A549 (cell line): ENCODE measurements around the gene DRD5. TPM values are rescaled to one million over a fixed set of nuclear protein-coding genes. Genes with fewer than 3 reads are reported as not detected.

Experiments
- ATAC-seq, 2 experiments: fragments of 200-7000 bp in 1 of 2; fragments of >200 bp in 1 of 2; cut with Nextera tagmentation in 1 of 2; cut with Tn5 transposase in 1 of 2; 3 replicates each; pipeline versions ENCODE4 v1.8.0 to v1.9.1; 2018 to 2020; ENCODE audit warnings: mild to moderate bottlenecking in 1 of 2, moderate library complexity in 1 of 2
- CTCF ChIA-PET: fragments of 300-600 bp; sonication (Branson Sonifier 250); formaldehyde crosslinking; extraction: SDS; loops from one replicate; lab custom pipeline; 2021; ENCODE audit warnings: antibody characterized with exemption, inconsistent platforms; lab: Yijun Ruan, JAX
- POLR2A ChIA-PET: fragments of 350-600 bp; formaldehyde crosslinking; extraction: SDS; loops from one replicate; lab custom pipeline; 2021; ENCODE audit warnings: antibody characterized with exemption, inconsistent platforms; lab: Yijun Ruan, JAX
- DNase-seq, 2 experiments: peaks; one replicate each; pipeline versions ENCODE4 v3.0.0 to v3.0.0-alpha.2; 2011 to 2016; ENCODE audit warnings: low read depth in 1 of 2, low spot score in 1 of 2
- FAIRE-seq: peaks from 2 replicates; lab custom pipeline; 2011; peaks lifted over from hg19 to GRCh38; lab: Jason Lieb, UNC
- H3K27ac ChIP-seq, 2 experiments: fragments of >200 bp; sonication (Bioruptor Twin); formaldehyde crosslinking; 3 replicates each; pipeline ENCODE4 v1.5.1; 2016 to 2017
- H3K4me1 ChIP-seq: fragments of >200 bp; sonication (Bioruptor Twin); formaldehyde crosslinking; 3 replicates; pipeline ENCODE4 v1.6.1; 2016
- H3K4me2 ChIP-seq: fragments of >200 bp; sonication (Bioruptor Twin); formaldehyde crosslinking; 3 replicates; pipeline ENCODE4 v1.6.1; 2016
- H3K4me3 ChIP-seq: fragments of >200 bp; sonication (Bioruptor Twin); formaldehyde crosslinking; 3 replicates; pipeline ENCODE4 v1.5.1; 2016
- H3K9me3 ChIP-seq: fragments of >200 bp; sonication (Bioruptor Twin); formaldehyde crosslinking; 3 replicates; pipeline ENCODE4 v1.6.1; 2016
- ATOH8 ChIP-seq: fragments of 250-450 bp; sonication (Bioruptor Pico); IDR thresholded peaks from 2 replicates; pipeline ENCODE4 v1.5.0; 2020; ENCODE audit warnings: low read depth, mild to moderate bottlenecking, moderate library complexity
- CBX2 ChIP-seq: fragments of 200-600 bp; sonication (generic); IDR thresholded peaks from 2 replicates; pipeline ENCODE4 v1.6.1; 2016; ENCODE audit warnings: low read depth, mild to moderate bottlenecking, borderline replicate concordance
- CEBPB ChIP-seq, 2 experiments: fragments of >200 bp in 1 of 2; sonication (Bioruptor Twin) in 1 of 2; formaldehyde crosslinking in 1 of 2; IDR thresholded peaks; 2 replicates each; pipeline ENCODE4 v1.6.1; 2012 to 2016
- CHD2 ChIP-seq: fragments of 150-350 bp; IDR thresholded peaks from 2 replicates; pipeline ENCODE4 v1.6.1; 2014; ENCODE audit warnings: low read length; ENCODE audit not compliant: partially characterized antibody
- CHD4 ChIP-seq: fragments of 200-600 bp; sonication (generic); IDR thresholded peaks from 2 replicates; pipeline ENCODE4 v1.6.1; 2016; ENCODE audit warnings: antibody characterized with exemption, mild to moderate bottlenecking, borderline replicate concordance
- EHMT2 ChIP-seq: fragments of 200-600 bp; sonication (generic); IDR thresholded peaks from 2 replicates; pipeline ENCODE4 v1.6.1; 2016; ENCODE audit warnings: antibody characterized with exemption, low read depth, mild to moderate bottlenecking, moderate library complexity
- EP300 ChIP-seq, 2 experiments: fragments of >200 bp; sonication (Bioruptor Twin); formaldehyde crosslinking; IDR thresholded peaks; 2 replicates in 1 of 2; 3 replicates in 1 of 2; pipeline ENCODE4 v1.6.1; 2016 to 2017
- ESRRA ChIP-seq: fragments of 150-350 bp; IDR thresholded peaks from 2 replicates; pipeline ENCODE4 v1.6.1; 2014; ENCODE audit warnings: mild to moderate bottlenecking, low read length, borderline replicate concordance
- FOSB ChIP-seq: fragments of 250-450 bp; sonication (Bioruptor Pico); IDR thresholded peaks from 2 replicates; pipeline ENCODE4 v1.5.0; 2020; ENCODE audit warnings: mild to moderate bottlenecking, moderate library complexity
- GATA3 ChIP-seq: IDR thresholded peaks from 2 replicates; pipeline ENCODE4 v1.6.1; 2012; ENCODE audit warnings: borderline replicate concordance
- HES2 ChIP-seq: fragments of >200 bp; sonication (Bioruptor Twin); formaldehyde crosslinking; IDR thresholded peaks from 2 replicates; pipeline ENCODE4 v1.6.1; 2016
- HEYL ChIP-seq: fragments of 250-450 bp; sonication (Bioruptor Pico); IDR thresholded peaks from 2 replicates; pipeline ENCODE4 v1.8.0; 2021; ENCODE audit warnings: mild to moderate bottlenecking, moderate library complexity
- HOXB5 ChIP-seq: fragments of 250-450 bp; sonication (Bioruptor Pico); IDR thresholded peaks from 2 replicates; pipeline ENCODE4 v1.5.0; 2020; ENCODE audit warnings: mild to moderate bottlenecking, moderate library complexity
- JUN ChIP-seq, 2 experiments: fragments of >200 bp; sonication (Bioruptor Twin); formaldehyde crosslinking; IDR thresholded peaks; 2 replicates in 1 of 2; 3 replicates in 1 of 2; pipeline ENCODE4 v1.6.1; 2016 to 2017
- KDM1A ChIP-seq: fragments of 200-600 bp; sonication (generic); IDR thresholded peaks from 2 replicates; pipeline ENCODE4 v1.6.1; 2016; ENCODE audit warnings: low read depth, mild to moderate bottlenecking
- KDM5A ChIP-seq: fragments of 200-600 bp; sonication (generic); IDR thresholded peaks from 2 replicates; pipeline ENCODE4 v1.6.1; 2016; ENCODE audit warnings: antibody characterized with exemption, mild to moderate bottlenecking
- MAX ChIP-seq: IDR thresholded peaks from 2 replicates; pipeline ENCODE4 v1.6.1; 2012
- MYC ChIP-seq: IDR thresholded peaks from 2 replicates; pipeline ENCODE4 v1.6.1; 2012; ENCODE audit warnings: mild to moderate bottlenecking, inconsistent platforms, low read length, improper control_type of control experiment, borderline replicate concordance
- NPAS2 ChIP-seq: fragments of 250-450 bp; sonication (Bioruptor Pico); IDR thresholded peaks from 2 replicates; pipeline ENCODE4 v1.8.0; 2022; ENCODE audit warnings: mild to moderate bottlenecking, moderate library complexity, borderline replicate concordance
- NR3C1 ChIP-seq: fragments of >200 bp; sonication (Bioruptor Twin); formaldehyde crosslinking; IDR thresholded peaks from 3 replicates; pipeline ENCODE4 v1.6.1; 2017
- PBX3 ChIP-seq: IDR thresholded peaks from 2 replicates; pipeline ENCODE4 v1.6.1; 2012
- PHF8 ChIP-seq: fragments of 200-600 bp; sonication (generic); IDR thresholded peaks from 2 replicates; pipeline ENCODE4 v1.6.1; 2016; ENCODE audit warnings: low read depth, mild to moderate bottlenecking, antibody characterized with exemption, moderate library complexity, borderline replicate concordance
- RARB ChIP-seq: fragments of 250-450 bp; sonication (Bioruptor Pico); IDR thresholded peaks from 2 replicates; pipeline ENCODE4 v1.8.0; 2021; ENCODE audit warnings: mild to moderate bottlenecking, moderate library complexity
- RFX5 ChIP-seq: fragments of 450-650 bp; IDR thresholded peaks from 2 replicates; pipeline ENCODE4 v1.7.1; 2014; ENCODE audit warnings: antibody characterized with exemption, mild to moderate bottlenecking, moderate library complexity
- RNF2 ChIP-seq: fragments of 200-600 bp; sonication (generic); IDR thresholded peaks from 2 replicates; pipeline ENCODE4 v1.6.1; 2016; ENCODE audit warnings: low read depth, mild to moderate bottlenecking, antibody characterized with exemption, moderate library complexity, borderline replicate concordance
- SMC3 ChIP-seq: fragments of >200 bp; sonication (Bioruptor Twin); formaldehyde crosslinking; IDR thresholded peaks from 3 replicates; pipeline ENCODE4 v1.6.1; 2018; ENCODE audit warnings: inconsistent platforms
- TFCP2L1 ChIP-seq: fragments of 250-450 bp; sonication (Bioruptor Pico); IDR thresholded peaks from 2 replicates; pipeline ENCODE4 v1.5.0; 2021; ENCODE audit warnings: mild to moderate bottlenecking
- ZC3H11A ChIP-seq: fragments of 450-650 bp; IDR thresholded peaks from 2 replicates; pipeline ENCODE4 v1.6.1; 2014; ENCODE audit warnings: antibody characterized with exemption, mild to moderate bottlenecking
- ZFP36 ChIP-seq: fragments of 450-650 bp; IDR thresholded peaks from 2 replicates; pipeline ENCODE4 v1.6.1; 2014; ENCODE audit warnings: borderline replicate concordance; ENCODE audit not compliant: partially characterized antibody
- ZNF302 ChIP-seq: fragments of 250-450 bp; sonication (Bioruptor Pico); IDR thresholded peaks from 2 replicates; pipeline ENCODE4 v1.9.0; 2021; ENCODE audit warnings: inconsistent platforms, mild to moderate bottlenecking, moderate library complexity
- WGBS: methylation state at CpG from one replicate; pipeline ENCODE4 v1.1.6; 2017; ENCODE audit errors: missing lambda C conversion rate; 5-methylcytosine and 5-hydroxymethylcytosine counted together
- polyA plus RNA-seq, 4 experiments: library from polyadenylated mRNA; depleted of rRNA in 3 of 4; stranded (reverse); fragments of >200 nt; fragmentation: RNase III in 1 of 4; extraction: RNeasy Plus Mini Kit Qiagen cat#74134 plus additional on column Dnase treatment in 1 of 4; gene quantifications; 2 replicates in 3 of 4; 3 replicates in 1 of 4; pipeline ENCODE4 v1.2.3, GENCODE V29; 2011 to 2017

DRD5 gene
- polyA plus RNA-seq, 2 of the 4 experiments (the other 2 are of a cell fraction) = not detected

- Histone ChIP-seq H3K4me1 (no peaks in the 10 kb centered on the region), H3K9me3 (no peaks in the 10 kb centered on the region), H3K27ac (no peak overlapping the region), H3K4me3 (no peak overlapping the region), H3K4me2 (no peak overlapping the region)
- 24% methylated on average over 4 of the region's 4 CpGs for WGBS
- ChIA-PET POLR2A (no interaction called here), CTCF (no interaction called here)
- DNase-seq (no peak), ATAC-seq (no peak), FAIRE-seq (no peak)
- TF ChIP-seq RARB (CRISPR knock-in tag) = no peak
- TF ChIP-seq RFX5 = no peak
- TF ChIP-seq TFCP2L1 (CRISPR knock-in tag) = no peak
- no peak for TF ChIP-seq PBX3
- TF ChIP-seq NPAS2 = no peak
- TF ChIP-seq MYC = no peak
- no peak for TF ChIP-seq RNF2
- no peak for TF ChIP-seq CEBPB (IDR thresholded peaks at IDR 0.05)
- no peak for TF ChIP-seq GATA3
- no peak for TF ChIP-seq CBX2
- no peak for TF ChIP-seq SMC3
- TF ChIP-seq MAX = no peak
- TF ChIP-seq ZFP36 = no peak
- no peak for TF ChIP-seq HES2
- TF ChIP-seq NR3C1 = no peak
- no peak for TF ChIP-seq FOSB (CRISPR knock-in tag)
These were observed 31.3 kb downstream of the DRD5 start for GRCh38 chr4:9812501-9813340.

- no peak for TF ChIP-seq ZNF302 (CRISPR knock-in tag)
- no peak for TF ChIP-seq PHF8
- TF ChIP-seq HOXB5 (CRISPR knock-in tag) = no peak
- TF ChIP-seq ATOH8 = no peak
- no peak for TF ChIP-seq CHD2
- no peak for TF ChIP-seq JUN (IDR thresholded peaks at IDR 0.05)
- TF ChIP-seq ZFP36 = no peak
- TF ChIP-seq KDM1A = no peak
- no peak for TF ChIP-seq CEBPB (IDR thresholded peaks at IDR 0.05)
- no peak for TF ChIP-seq CBX2
- no peak for TF ChIP-seq EP300 (IDR thresholded peaks at IDR 0.05)
- TF ChIP-seq CHD4 = no peak
- TF ChIP-seq KDM5A = no peak
- no peak for TF ChIP-seq EHMT2
- no peak for TF ChIP-seq HEYL (CRISPR knock-in tag)
- no peak for TF ChIP-seq ZC3H11A
- TF ChIP-seq GATA3 = no peak
- TF ChIP-seq ESRRA = no peak
- no peak overlapping the region for H3K4me3 ChIP-seq
- 2% methylated on average over 3 of the region's 3 CpGs for WGBS
- CTCF ChIA-PET = no interaction called here
- FAIRE-seq (no peak), ATAC-seq (no peak), DNase-seq (no peak)
- H3K4me1 ChIP-seq = no peaks in the 10 kb centered on the region
- no peak overlapping the region for H3K27ac ChIP-seq
- H3K4me2 ChIP-seq = no peak overlapping the region
- POLR2A ChIA-PET = no interaction called here
- H3K9me3 ChIP-seq = no peaks in the 10 kb centered on the region
These were observed 34.9 kb downstream of the DRD5 start for GRCh38 chr4:9816285-9816684.
